ENCODE results near the gene KCNH1.

The KCNH1 gene

GRCh38 chr1:210901981-210902770, 231.8 kb downstream of the KCNH1 start:
- Histone ChIP-seq H3K27me3 (ENCODE audit: insufficient read depth, low read depth) (no peaks in the 10 kb centered on the region), H2AFZ (ENCODE audit: low read depth) (no peak overlapping the region), H3K4me3 (IDR thresholded peaks at IDR 0.05; ENCODE audit: insufficient read depth, low read depth, low read length) (no peak overlapping the region), H4K20me1 (ENCODE audit: insufficient read depth) (no peaks in the 10 kb centered on the region), H3K9ac (no peak overlapping the region), H3K4me1 (ENCODE audit: low read depth, poor library complexity, severe bottlenecking) (no peaks in the 10 kb centered on the region), H3K27ac (no peak overlapping the region), H3K4me2 (no peak overlapping the region), H3K79me2 (ENCODE audit: insufficient read depth, low read depth) (no peaks in the 10 kb centered on the region), H3K36me3 (ENCODE audit: insufficient read depth) (no peaks in the 10 kb centered on the region)
- TF ChIP-seq CTCF (conservative IDR thresholded peaks at IDR 0.05; ENCODE audit: low read depth, low read length), result no peak

- Histone ChIP-seq H3K36me3 (ENCODE audit: insufficient read depth) (no peaks in the 10 kb centered on the region), H3K4me3 (IDR thresholded peaks at IDR 0.05; ENCODE audit: insufficient read depth, low read depth, low read length) (no peak overlapping the region), H2AFZ (ENCODE audit: low read depth) (no peak overlapping the region), H3K27ac (no peak overlapping the region), H3K27me3 (ENCODE audit: insufficient read depth, low read depth) (no peaks in the 10 kb centered on the region), H4K20me1 (ENCODE audit: insufficient read depth) (no peaks in the 10 kb centered on the region), H3K79me2 (ENCODE audit: insufficient read depth, low read depth) (no peaks in the 10 kb centered on the region), H3K9ac (no peak overlapping the region), H3K4me1 (ENCODE audit: low read depth, poor library complexity, severe bottlenecking) (no peaks in the 10 kb centered on the region), H3K4me2 (no peak overlapping the region)
- TF ChIP-seq CTCF (conservative IDR thresholded peaks at IDR 0.05; ENCODE audit: low read depth, low read length), result no peak
Observed at GRCh38 chr1:210900820-210901219, 233.1 kb downstream of the KCNH1 start.

- H3K4me1 ChIP-seq (ENCODE audit: low read depth, poor library complexity, severe bottlenecking), result no peaks in the 10 kb centered on the region
- no peak for TF ChIP-seq CTCF (conservative IDR thresholded peaks at IDR 0.05; ENCODE audit: low read depth, low read length)
Observed at GRCh38 chr1:210900079-210900478, 233.9 kb downstream of the KCNH1 start.

GRCh38 chr1:210899676-210900075, 234.3 kb downstream of the KCNH1 start:
- Histone ChIP-seq H3K36me3 (ENCODE audit: insufficient read depth) (no peaks in the 10 kb centered on the region), H3K4me2 (no peak overlapping the region), H3K9ac (no peak overlapping the region), H2AFZ (ENCODE audit: low read depth) (no peak overlapping the region), H4K20me1 (ENCODE audit: insufficient read depth) (no peaks in the 10 kb centered on the region), H3K27ac (no peak overlapping the region), H3K27me3 (ENCODE audit: insufficient read depth, low read depth) (no peaks in the 10 kb centered on the region), H3K79me2 (ENCODE audit: insufficient read depth, low read depth) (no peaks in the 10 kb centered on the region), H3K4me1 (ENCODE audit: low read depth, poor library complexity, severe bottlenecking) (no peaks in the 10 kb centered on the region), H3K4me3 (IDR thresholded peaks at IDR 0.05; ENCODE audit: insufficient read depth, low read depth, low read length) (no peak overlapping the region)
- no peak for TF ChIP-seq CTCF (conservative IDR thresholded peaks at IDR 0.05; ENCODE audit: low read depth, low read length)

More at GRCh38 chr1:210900079-210900478, 233.9 kb downstream of the KCNH1 start:
- Histone ChIP-seq H3K79me2 (ENCODE audit: insufficient read depth, low read depth) (no peaks in the 10 kb centered on the region), H3K4me3 (IDR thresholded peaks at IDR 0.05; ENCODE audit: insufficient read depth, low read depth, low read length) (no peak overlapping the region), H2AFZ (ENCODE audit: low read depth) (no peak overlapping the region), H3K4me2 (no peak overlapping the region), H3K27me3 (ENCODE audit: insufficient read depth, low read depth) (no peaks in the 10 kb centered on the region), H4K20me1 (ENCODE audit: insufficient read depth) (no peaks in the 10 kb centered on the region), H3K36me3 (ENCODE audit: insufficient read depth) (no peaks in the 10 kb centered on the region), H3K9ac (no peak overlapping the region), H3K27ac (no peak overlapping the region)
